CMK (cell line): ENCODE measurements around the gene ZMIZ1.

ENCODE experiments used
- DNase-seq: peaks from one replicate; pipeline ENCODE4 v3.0.0-alpha.2; 2010; ENCODE audit warnings: low read depth

ZMIZ1 gene

DNA sequence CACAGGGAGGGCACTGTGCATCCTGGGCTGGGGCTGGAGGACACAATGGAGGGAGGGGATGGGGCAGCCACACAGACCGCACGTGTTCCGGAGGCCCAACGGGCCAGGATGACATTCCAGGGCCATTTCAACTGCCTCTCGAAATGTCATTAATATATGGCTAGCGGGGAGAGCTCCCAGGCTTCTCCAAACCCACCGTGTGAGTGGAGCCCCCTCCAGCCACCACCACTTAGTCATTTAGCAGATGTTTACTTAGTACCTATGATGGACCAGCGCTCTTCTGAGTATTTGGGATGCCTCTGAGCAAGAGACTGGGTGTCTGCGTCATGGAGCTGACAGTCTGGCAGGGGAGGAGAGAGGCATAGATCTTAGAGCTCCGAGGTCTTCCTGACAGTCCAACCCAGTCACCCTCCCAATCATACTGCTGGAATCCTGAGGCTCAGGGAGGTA is 107.3 kb downstream of the ZMIZ1 start:
- no peak for DNase-seq

DNA sequence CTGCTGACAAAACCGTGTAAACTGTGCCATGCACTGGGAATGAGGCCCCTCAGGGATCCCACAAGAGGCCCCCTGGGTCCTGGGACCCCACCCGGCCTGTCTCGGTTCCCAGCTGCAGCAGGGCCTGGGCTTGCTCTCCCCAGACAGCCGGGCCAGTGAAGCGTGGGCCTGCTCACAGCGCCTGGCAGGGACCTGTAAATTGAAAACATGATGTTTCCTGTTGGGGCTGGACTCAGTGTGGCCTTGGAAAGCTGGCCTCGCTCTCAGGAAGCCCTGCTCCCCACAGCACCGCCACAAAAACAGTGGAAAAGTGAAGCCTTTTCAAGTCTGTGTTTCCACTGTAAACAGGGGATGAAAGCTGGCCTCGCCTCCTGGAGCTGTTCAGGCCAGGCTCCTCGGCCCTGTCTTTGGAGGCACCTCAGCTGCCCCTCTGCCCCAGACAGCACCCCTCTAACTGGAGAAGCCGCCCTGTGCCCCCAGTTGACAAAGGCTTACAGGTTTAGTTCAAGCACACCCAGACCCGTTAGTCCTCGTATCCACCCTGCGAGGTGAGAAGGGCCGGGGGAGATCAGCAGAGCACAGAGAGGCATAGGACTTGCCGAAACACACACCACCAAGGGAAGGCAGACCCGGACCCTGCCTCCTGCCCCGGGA is 108.3 kb downstream of the ZMIZ1 start:
- no peak for DNase-seq

DNA sequence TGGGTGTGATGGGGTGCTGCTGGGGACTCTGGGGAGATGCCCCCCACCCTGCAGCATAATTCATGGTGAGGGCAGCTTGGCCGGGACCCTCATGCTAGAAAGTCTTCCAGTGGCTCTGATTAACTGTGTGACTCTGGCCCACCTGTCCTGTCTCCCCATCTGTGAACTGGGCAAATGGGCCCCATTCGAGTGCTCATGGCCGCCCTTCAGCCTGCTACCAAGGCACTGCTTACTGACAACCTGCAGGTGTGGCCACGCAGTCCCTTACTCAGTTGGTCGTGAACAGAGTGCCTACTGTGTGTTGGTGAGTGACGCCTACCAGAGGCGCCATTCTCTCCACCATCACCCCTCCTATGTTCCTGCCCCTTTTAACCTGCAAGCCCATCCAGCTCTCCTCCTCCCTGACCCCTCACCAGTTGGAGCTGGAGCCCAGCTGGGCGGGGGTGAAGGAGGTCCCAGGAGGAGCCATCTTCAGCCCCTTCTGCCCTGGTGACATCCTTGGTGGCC is 109.4 kb downstream of the ZMIZ1 start:
- no peak for DNase-seq

DNA sequence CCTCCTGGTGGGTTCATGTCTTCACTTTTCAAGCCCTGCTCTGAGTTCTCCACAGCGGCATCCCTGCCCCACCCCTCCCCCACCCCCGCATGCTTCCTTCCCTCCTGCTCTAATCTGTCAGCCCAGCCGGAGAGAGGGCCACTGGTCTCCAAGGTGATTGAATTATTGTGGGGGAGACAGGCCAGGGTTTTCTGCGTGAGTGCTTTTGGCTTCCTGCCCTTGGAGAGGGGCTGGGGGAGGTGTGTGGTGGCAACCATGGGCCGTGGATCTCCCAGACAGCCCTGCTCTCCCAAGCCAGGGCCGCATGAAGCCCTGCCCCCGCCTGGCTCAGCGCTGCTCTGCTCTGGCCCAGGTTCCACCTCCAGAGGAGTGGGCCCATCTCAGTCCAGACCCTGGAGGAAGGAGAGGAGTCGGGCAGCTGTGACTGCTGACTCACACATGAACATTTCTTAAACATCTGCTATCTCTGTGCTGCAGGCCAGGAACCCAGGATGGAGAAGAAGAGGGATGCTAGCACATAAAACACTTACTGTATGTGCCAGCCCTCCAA is 109.9 kb downstream of the ZMIZ1 start:
- peak; percentile 98 for DNase-seq

DNA sequence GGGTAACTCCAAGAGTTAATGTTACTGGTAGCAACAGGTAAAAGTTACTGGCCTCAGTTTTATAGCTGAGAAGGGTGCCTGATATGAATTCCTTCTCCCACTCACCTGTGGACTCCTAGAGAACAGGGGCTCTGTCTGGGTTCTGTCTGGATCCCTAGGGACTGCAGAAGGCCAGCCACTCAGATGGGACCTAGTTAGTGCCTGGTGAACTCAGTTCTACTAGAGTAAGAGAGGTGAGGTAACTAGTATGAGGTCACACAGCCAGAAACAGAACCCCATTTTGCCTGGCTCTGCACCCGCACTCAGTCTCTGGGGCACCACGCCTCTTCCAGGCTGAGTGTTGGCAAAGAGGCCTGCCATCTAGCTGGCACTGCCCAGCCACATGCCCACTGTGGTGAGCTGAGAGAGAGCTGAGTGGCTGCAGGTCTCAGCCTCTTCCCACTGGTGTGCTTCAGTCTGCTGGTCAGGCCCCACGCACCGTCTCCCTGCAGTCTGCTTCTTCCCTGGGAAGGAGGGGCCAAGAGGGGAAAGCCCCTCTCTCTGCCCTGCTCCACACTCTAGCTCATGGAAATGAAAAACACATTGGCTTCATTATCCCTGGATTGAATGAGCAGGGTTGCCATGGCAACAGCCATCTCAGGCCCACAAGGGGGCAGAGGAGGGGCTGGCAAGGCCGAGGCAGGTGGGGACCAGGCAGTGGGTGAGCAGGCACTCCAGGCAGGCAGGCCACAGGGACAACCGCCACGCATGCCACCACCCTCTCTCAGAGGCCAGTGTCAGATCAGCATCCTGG is 110.6 kb downstream of the ZMIZ1 start:
- peak; percentile 47 for DNase-seq

DNA sequence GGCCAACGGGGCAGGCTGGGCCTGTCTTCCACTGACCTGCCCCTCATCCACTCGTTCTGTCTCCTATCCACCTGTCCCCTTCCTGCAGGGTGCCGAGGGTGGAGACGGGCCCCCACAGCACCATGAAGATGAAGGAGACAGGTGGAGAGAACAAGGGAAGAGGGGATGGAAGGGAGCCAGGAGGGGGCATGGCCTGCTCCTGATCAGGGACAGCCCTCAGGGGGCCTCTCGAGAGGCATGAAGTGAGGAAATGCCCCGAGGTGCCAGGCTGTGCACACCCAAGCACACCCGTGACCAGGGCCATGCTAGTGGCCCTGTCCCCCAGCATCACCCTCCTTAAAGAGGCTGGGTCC is 111.2 kb downstream of the ZMIZ1 start:
- no peak for DNase-seq

DNA sequence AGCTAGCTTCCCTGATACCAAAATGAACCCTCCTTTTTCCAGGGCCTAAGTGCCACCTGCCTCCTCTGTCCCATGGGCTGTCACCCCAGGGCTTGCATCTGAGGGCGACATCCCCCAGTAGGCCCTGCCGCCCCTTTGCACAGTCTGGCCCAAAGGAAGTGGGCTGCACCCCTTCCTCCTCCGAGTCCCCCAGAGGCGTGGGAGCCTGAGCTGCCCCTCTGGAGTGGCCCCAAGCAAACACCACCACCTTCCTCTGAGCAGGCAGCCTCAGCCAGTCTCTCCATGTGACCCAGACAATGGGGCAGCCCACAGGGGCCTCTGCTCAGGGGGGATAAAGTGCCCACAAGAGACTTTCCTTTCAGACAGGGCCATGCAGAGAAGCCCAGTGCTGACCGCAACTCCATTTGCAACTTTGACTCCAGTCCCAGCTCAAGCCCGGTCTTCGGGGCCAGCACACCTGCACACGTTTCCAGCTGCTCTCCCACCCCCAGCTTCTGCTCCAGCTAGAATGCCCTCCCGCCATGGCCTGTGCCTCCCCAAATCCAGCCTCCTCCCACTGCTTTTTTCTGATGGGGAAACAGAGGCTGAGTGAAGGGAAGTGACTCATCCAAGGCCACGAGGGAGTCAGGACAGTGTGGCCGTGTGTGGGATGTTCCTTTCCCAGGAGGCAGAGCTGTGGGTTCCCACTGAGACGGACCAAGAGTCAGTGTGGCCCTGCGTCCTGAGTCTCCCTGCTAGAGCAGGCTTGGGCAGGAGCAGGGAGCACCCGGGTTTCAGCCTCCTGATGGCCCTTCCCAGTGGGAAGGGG is 111.9 kb downstream of the ZMIZ1 start:
- DNase-seq, result peak; percentile 49

DNA sequence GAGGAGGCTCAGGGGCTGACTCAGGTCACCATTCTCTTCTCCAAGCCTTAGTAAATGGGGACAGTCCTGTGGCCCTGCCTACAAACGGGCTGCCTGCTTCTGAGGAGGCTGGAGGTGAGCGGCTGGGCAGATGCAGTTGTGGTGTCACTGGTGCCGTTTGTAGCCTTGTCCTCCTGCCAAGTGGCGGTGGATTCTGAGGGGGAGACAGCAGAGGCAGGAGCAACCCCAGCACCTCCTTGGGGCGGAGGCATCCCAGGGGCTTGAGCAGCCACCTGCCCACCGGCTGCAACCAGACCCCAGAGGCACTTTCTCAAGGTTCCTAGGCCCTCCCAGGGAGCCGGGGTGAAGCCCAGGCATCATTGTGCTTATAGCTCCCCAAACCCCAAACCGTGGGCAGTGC is 112.5 kb downstream of the ZMIZ1 start:
- no peak for DNase-seq

DNA sequence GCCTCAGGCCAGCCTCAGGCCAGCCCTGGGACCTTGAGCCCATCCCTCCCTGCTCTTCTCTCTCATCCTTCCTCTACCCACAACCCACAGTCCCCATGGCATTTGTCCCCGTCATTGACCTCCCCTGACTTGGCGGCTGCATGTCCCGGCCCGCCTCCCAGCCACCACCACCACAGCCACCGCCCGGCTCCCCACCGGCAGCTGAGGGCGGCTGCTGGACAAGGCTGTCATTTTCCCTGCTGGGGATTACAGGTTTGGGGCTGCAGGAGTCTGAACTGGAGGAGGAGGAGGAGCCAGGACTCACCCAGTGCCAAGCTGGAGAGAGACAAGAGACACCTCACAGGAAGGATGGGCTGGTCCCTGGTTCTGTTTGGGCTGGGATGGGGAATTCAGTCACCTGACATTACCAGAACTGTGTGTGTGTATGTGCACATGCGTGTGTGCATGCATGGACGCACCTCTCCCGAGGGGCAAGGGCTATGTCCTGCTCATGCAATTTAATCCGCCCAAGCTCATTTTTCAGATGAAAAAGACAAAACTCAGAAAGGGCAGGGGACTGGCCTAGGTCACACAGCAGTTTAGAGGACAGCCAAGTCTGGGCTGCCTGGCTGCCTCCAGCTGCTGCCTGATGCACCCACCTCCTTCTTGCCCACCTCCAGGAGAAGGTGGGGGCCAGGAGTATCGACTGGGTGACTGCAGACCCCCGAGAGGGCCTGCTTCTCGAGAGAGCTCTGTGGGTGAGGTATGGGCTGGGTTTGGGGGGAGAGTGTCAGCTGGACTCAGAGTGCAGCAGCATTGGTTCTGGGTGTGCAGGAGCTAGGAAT is 113.1 kb downstream of the ZMIZ1 start:
- peak; percentile 53 for DNase-seq

DNA sequence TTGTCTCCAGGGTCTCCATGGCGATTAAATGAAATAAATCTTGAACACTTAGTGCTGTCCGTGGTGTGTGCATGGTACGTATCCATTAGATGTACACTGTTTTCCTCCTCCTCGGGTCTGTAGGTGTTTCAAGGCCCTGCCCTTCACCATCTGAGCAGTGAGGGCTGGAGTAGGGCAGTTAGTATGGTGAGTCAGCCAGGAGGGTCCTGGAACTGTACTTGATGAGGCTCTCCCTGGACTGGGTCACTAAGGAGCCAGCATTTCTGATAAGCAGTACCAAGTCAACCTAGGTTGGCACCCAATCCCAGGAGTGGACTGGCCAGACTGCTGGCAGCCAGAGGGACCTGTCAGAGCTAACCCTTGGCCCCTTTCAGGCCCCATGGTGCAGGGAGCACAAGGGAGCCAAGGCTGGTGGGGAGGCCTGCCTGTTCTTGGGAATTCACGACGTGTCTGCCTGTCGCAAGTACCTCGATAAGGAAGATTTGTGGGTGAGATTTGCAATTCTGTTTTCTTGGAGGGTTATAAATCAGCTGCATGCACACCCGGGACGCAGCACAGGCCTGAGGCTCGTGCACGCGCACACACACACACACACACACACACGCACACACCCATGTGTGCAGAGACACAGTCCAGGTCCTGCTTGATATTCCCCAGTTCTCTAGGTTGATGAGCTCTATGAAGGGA is 114.2 kb downstream of the ZMIZ1 start:
- DNase-seq, result no peak

DNA sequence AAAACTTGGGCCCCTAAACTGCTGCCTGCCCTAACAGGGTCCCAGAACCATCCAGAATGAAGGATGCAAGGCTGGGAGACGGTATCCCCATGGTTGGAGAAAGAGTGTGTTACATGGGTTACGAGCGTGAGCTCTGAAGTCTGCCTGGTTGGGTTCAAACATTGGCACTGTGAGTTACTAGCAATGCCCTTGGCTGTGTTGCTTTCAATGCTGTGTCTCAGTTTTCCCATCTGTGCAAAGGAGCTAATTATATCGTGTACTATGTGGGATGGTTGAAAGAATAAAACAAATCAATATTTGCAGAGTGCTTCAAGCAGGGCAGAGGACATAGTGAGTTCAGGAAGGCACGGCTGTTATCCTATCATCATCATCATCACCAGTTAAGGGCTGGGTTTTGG is 114.7 kb downstream of the ZMIZ1 start:
- no peak for DNase-seq

DNA sequence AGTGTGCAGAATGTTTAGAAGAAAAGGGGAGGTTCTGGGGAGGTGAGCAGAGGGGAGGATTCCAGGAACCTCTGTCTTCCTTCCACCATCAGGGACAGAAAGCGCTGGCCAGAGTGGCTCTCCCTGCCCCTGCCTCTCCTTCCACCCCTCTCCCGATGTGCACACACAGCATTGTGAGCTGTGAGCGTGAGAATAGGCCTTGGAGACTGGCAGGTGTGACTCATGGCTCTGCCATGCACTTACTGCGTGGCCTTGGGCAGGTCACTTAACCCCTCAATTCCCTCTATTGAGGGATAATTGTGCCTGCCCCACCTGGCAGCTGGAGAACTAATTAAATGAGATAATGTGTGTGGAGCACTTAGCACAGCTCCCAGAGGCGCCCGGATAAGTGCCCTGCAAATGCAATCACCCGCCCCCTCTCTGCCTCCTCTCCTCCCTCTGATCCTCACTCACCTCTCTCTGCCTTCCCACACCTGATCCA is 115.4 kb downstream of the ZMIZ1 start:
- DNase-seq, result no peak

DNA sequence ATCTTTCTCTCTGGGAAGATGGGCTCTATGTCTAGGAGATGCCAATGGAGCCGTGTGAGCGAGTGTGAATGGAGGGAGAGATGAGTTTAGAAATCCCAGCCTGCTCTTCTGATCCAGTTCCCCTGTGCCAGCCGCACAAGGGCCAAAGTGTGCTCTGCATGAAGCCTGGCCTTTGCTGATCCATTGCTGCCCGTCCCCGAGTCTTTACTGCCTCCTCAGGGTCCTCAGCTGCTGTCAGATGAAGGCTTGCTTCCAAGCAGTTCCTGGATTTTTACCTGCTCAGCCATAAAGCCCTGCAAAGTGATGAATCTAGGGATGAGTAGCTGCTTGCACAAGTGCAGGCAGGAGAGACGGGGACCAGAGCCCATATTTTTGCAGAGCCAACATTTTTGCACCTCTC is 115.9 kb downstream of the ZMIZ1 start:
- no peak for DNase-seq

DNA sequence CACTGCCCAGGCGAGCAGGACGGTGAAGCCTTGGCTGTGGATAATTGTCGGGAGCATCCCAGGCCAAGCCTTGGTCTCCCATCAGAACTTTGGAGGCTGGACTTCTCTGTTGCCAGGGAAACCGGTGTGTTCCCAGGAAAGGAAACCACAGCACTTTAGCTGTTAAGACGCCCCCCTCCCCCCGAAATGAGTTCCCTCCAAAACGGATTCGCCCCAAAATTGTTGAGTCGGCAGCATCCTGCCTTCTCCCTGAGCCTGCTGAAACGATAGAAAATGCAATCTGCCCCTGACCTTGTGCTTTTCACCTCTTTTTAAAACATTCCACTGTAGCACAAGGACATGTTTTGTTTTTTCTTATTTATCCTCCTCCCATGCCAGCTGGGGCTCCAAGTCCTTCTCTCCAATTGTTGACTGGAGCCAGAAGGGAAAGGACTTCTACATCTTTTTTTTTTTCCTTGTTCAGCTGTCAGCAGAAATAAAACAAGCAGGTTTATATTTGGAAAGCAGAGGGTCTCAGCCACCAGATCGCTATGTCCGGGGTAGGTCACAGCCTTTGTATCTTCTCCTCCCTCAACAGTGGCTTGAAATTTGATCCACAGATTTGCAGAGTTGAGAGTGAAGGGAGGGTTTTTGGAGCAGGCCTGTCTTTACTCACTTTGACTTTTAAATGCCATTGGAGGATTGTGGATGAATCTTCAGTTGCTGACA is 116.5 kb downstream of the ZMIZ1 start:
- DNase-seq, result no peak

DNA sequence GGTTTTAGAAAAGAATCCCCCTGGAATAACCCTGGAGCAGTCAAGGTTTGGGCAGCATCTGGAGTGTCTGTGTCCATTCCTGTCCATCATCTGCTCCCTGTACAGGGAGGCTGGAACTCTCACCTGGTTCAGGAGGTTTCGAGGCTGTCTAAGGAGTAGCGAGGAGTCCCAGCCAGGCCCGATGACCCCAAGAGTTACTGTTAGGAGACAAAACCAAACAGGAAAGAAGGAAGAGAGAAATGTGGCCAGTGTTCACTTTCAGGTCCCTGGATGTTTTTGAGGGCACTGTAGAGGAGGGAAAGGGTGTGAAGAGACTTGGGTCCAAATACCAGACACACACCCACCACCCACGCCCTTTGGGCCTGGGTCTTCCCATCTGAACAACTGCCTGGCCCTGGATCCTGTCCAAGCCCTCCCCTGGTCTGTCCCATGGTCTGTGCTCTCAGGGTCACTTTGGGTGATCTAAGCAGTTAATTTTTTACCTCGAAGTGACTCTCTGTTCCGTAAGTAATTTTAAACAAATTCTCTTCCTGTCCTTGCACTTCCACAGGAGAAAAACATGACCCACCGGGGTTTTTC is 117.1 kb downstream of the ZMIZ1 start:
- no peak for DNase-seq

DNA sequence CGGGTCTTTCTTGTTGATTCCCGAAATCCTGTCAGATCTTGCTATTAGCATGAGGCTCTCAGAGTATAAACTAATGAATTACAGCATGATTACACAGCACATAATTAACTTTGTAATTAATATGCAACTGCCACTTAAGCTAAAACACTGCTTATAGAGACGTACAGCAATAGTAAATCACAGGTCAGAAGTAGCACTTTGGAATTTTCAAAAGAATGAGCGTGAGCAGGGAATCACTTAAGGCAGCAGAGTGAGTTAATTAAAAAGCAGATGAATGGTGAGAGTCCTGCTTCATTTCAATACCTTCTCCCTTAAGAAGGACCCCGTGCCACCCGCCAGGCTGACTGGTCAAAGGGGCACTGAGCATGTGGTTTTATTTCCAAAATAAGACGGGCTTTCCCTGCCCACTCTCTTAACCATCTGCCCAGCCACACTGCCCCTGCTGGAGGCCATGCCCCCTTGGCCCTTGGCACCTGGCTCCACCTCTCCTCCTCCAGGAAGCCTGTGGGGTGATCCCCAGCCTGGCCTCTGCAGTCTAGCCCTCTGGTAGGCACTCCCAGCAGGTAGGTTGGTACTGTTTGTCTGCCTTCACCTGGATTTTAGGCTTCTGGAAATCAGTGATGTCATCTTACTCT is 117.8 kb downstream of the ZMIZ1 start:
- no peak for DNase-seq

DNA sequence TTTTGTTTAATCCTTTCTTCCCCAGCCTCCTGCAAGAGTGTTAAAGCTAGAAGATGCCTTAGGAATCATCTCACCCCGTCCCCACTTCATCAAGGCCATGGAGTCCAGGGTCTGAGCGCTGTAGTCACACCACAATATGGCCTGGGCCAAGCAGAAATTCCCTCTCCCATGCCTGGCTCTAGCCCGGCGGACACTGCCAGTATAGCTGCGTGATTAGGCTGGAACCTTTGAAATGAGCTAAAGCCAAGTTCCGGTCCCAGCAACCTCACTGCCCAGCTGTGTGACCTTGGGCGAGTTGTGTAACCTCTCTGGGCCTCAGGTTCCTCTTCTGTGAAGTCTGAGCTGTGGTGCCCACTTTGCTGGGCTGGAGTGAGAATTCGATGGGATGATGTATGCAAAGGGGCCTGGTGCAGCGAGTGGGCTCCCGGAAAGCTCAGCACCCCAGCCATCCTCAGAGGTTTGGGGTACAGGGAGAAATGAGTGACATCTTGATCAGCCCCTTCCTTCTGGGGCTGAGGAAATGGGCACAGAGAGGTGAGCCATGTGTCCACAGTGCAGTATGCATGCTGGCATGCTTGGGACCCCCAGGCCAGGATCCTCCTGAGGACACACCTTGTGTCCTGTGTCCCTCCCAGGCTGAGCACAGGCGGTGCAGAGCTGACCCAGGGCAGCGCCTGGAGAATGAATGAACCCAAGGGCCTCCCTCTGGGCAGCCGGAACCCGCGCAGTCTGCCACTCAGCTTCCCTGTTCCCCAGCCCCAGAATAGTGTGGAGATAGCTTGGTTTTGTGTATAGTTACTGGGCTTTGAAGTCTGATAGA is 118.6 kb downstream of the ZMIZ1 start:
- DNase-seq, result no peak
